ENCODE results near the gene ITSN2. TPM values are rescaled to one million over a fixed set of nuclear protein-coding genes. Genes with fewer than 3 reads are reported as not detected.
"Not testable (repeated sequence)": the region's sequence is repeated elsewhere in the genome, so short reads cannot be mapped to it uniquely, and the experiment has no call there.

ITSN2 gene
- total RNA-seq, 2 experiments from 2014 or later: 72.8 to 76.6 TPM

DNA sequence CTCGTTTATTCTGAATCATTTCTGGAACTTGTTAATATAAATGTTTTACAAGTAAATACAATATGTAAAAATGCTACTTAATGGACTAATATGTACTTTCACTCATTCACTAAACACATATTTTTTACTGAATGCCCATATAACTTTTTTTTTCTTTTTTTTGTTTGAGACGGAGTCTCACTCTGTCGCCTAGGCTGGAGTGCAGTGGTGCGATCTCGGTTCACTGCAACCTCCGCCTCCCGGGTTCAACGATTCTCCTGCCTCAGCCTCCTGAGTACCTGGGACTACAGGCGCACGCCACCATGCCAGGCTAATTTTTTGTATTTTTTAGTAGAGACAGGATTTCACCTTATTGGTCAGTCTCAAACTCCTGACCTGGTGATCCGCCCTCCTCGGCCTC, 2.6 kb downstream of the ITSN2 start:
- POLR2A ChIA-PET: not testable (repeated sequence)

DNA sequence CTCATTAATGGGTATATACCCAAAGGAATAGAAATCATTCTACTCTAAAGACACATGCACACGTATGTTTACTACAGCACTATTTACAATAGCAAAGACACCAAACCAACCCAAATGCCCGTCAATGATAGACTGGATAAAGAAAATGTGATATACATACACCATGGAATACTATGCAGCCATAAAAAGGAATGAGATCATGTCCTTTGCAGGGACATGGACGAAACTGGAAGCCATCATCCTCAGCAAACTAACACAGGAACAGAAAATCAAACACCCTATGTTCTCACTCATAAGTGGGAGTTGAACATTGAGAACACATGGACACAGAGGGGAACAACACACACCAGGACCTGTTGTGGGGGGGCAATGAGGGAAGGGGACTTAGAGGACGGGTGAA, 3.2 kb downstream of the ITSN2 start:
- DNase-seq, H3K9me3 Mint-ChIP-seq, POLR2A ChIA-PET, CTCF ChIA-PET, H3K27me3 Mint-ChIP-seq, H3K4me3 Mint-ChIP-seq: not testable (repeated sequence)
- peak overlapping the region; percentile 50 for H3K27ac Mint-ChIP-seq
- peaks cover 42% of the 10 kb centered on the region for H3K4me1 Mint-ChIP-seq
- H3K36me3 Mint-ChIP-seq (ENCODE audit: low read depth): peaks cover 16% of the 10 kb centered on the region

More for the DNA sequence above, 2.6 kb downstream of the ITSN2 start:
- H3K4me3 Mint-ChIP-seq, H3K9me3 Mint-ChIP-seq, H3K27me3 Mint-ChIP-seq, H3K27ac Mint-ChIP-seq, DNase-seq: not testable (repeated sequence)
- CTCF ChIA-PET: interaction anchor here (0.6 to 1.1 kb wide), 2 partner anchors 12 to 32 kb away, joined by 3 to 4 read pairs; no protein-coding TSS in a partner anchor
- Mint-ChIP-seq H3K36me3 (ENCODE audit: low read depth) (peaks cover 16% of the 10 kb centered on the region), H3K4me1 (peaks cover 42% of the 10 kb centered on the region)

DNA sequence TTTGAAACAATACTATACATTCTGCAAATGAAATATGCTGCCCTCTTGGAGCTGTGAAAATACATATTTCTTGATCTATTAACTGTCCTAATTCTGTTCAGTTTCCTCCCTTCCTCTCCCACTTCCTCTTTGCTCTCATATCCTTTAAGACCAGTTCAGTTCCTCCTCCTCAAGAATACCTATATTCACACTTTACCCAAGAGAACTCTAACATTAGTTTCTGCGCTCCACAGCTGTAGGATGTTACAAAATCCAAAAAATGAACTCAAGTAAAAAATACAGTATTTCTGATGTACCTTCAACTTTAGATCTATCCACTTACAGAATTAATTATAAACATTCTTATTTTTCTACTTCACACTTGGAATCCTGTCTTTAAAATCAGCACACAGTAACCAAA, 5.4 kb downstream of the ITSN2 start:
- H3K9me3 Mint-ChIP-seq: peaks cover 3% of the 10 kb centered on the region
- no peak overlapping the region for H3K4me3 Mint-ChIP-seq
- no peak for DNase-seq
- H3K36me3 Mint-ChIP-seq (ENCODE audit: low read depth): peaks cover 14% of the 10 kb centered on the region
- CTCF ChIA-PET: no interaction called here
- H3K4me1 Mint-ChIP-seq: peaks cover 45% of the 10 kb centered on the region
- POLR2A ChIA-PET: no interaction called here
- no peaks in the 10 kb centered on the region for H3K27me3 Mint-ChIP-seq
- no peak overlapping the region for H3K27ac Mint-ChIP-seq

DNA sequence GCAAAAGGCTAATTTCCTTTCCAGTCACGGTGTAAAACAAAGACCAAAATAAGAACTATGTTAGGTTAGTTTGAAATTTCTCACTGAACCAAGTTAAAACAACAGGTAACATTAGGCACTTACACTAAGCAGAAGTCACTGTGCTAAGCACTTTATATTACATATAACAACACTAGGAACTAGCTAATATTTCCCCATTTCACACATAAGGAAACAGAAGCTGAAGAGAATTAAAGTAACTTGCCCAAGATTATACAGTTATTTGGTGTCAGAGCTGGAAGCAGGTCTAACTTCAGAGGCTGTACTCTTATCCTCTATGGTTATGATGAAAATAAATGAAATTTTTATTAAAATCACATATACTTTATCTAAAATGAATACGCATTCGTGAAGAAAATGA, 5.9 kb downstream of the ITSN2 start:
- Mint-ChIP-seq H3K27ac (no peak overlapping the region), H3K9me3 (peaks cover 3% of the 10 kb centered on the region), H3K36me3 (ENCODE audit: low read depth) (peaks cover 14% of the 10 kb centered on the region), H3K4me1 (peaks cover 47% of the 10 kb centered on the region), H3K4me3 (no peak overlapping the region), H3K27me3 (no peaks in the 10 kb centered on the region)
- no peak for DNase-seq
- ChIA-PET POLR2A (no interaction called here), CTCF (no interaction called here)

DNA sequence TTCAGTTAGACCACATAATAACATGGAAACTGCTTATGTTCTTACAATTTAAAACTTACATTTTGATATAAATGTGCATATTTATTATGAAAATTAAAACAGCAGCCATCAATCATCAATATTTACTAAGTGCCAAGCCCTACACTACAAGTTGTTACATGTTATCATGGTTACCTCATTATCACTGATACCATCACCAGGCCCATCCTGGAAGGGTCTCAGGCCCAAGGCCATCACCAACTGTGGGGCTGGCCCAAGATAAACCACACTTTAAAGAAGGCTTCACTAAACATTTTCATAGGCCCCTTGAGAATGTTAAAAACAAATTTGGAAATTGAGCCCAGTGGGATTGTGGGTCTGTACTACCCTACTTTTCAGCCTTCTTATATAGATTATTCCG, 6.4 kb downstream of the ITSN2 start:
- H3K27me3 Mint-ChIP-seq: no peaks in the 10 kb centered on the region
- peaks cover 46% of the 10 kb centered on the region for H3K4me1 Mint-ChIP-seq
- no peak overlapping the region for H3K4me3 Mint-ChIP-seq
- H3K9me3 Mint-ChIP-seq: peaks cover 3% of the 10 kb centered on the region
- ChIA-PET CTCF (no interaction called here), POLR2A (no interaction called here)
- peaks cover 14% of the 10 kb centered on the region for H3K36me3 Mint-ChIP-seq (ENCODE audit: low read depth)
- no peak for DNase-seq
- no peak overlapping the region for H3K27ac Mint-ChIP-seq

DNA sequence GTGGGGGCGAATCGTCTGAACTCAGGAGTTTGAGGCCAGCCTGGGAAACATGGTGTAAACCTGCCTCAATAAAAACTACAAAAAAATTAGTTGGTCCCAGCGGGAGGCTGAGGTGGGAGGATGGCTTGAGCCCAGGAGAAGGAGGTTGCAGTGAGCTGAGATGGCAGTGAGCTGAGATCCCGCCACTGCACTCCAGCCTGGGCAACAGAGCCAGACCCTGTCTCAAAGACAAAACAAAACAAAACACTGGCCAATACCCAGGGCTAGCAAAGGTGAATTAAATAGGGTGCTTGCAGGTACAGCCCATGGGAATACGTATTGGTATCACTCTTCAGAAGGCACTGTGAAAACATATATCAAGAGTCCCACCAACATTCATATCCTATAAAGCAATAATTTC, 7.0 kb downstream of the ITSN2 start:
- no peaks in the 10 kb centered on the region for H3K27me3 Mint-ChIP-seq

DNA sequence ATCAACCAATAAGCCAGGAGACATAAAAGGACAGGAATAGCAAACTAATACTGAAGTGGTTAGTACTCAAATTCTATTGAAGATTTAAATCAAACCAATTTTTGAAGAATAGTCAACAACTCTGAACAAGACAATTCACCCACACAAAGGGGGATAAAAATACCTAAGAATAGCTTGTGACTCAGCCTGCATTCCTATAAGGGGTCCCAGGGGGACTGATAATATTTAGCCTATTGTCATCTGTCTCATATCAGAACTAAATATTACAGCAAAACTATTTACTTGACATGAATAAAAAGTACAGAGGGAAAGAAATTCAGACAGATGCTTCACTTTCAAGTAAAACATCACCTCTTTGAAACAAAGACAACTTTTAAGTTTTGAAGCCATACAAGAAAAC, 7.7 kb downstream of the ITSN2 start:
- ChIA-PET CTCF (no interaction called here), POLR2A (no interaction called here)
- H3K4me3 Mint-ChIP-seq: no peak overlapping the region
- DNase-seq: no peak
- H3K4me1 Mint-ChIP-seq: peaks cover 36% of the 10 kb centered on the region
- H3K36me3 Mint-ChIP-seq (ENCODE audit: low read depth): peaks cover 10% of the 10 kb centered on the region
- H3K27me3 Mint-ChIP-seq: no peaks in the 10 kb centered on the region
- no peak overlapping the region for H3K27ac Mint-ChIP-seq
- H3K9me3 Mint-ChIP-seq: peaks cover 3% of the 10 kb centered on the region

More for the DNA sequence above, 7.0 kb downstream of the ITSN2 start:
- H3K4me3 Mint-ChIP-seq: no peak overlapping the region
- peaks cover 14% of the 10 kb centered on the region for H3K36me3 Mint-ChIP-seq (ENCODE audit: low read depth)
- no peak for DNase-seq
- peaks cover 41% of the 10 kb centered on the region for H3K4me1 Mint-ChIP-seq
- no peak overlapping the region for H3K27ac Mint-ChIP-seq
- H3K9me3 Mint-ChIP-seq: peaks cover 3% of the 10 kb centered on the region
- CTCF ChIA-PET: no interaction called here
- POLR2A ChIA-PET: no interaction called here

DNA sequence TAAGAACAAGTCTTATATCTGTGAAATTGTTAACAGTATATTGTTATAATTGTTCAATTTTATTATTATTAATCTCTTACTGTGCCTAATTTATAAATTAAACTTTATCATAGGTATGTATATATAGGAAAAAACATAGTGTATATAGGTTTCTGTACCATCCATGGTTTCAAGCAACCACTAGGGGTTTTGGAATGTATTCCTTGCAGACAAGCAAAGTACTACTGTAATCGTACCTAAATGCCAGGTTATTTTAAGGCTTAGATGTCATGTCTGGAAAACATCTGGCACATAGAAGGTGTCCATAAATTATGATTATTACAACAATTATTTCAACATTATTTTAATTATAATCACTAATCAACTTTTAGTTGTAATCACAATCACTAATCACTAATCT, 8.4 kb downstream of the ITSN2 start:
- Mint-ChIP-seq H3K36me3 (ENCODE audit: low read depth) (peaks cover 7% of the 10 kb centered on the region), H3K27me3 (no peaks in the 10 kb centered on the region), H3K27ac (no peak overlapping the region), H3K4me3 (no peak overlapping the region), H3K4me1 (peaks cover 32% of the 10 kb centered on the region), H3K9me3 (peaks cover under 1% of the 10 kb centered on the region)
- ChIA-PET CTCF (no interaction called here), POLR2A (interaction anchor here (0.8 kb wide), 1 partner anchor 8 kb away, joined by 3 read pairs; the partner anchor contains the start of gene ITSN2)
- no peak for DNase-seq

DNA sequence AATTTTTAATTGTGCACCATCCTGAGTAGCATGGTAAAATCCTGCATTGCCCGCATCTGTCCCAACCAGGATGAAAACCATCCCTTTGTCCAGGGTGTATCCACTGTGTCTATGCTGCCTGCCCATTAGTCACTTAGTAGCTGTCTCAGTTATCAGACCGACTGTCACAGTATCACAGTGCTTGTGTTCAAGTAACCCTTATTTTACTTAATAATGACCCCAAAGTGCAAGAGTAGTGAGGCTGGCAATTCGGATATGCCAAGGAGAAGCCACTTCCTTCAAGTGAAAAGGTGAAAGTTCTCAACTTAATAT, 8.8 kb downstream of the ITSN2 start:
- ChIA-PET POLR2A (interaction anchor here (0.8 kb wide), 1 partner anchor 9 kb away, joined by 3 read pairs; the partner anchor contains the start of gene ITSN2), CTCF (interaction anchor here (1.3 kb wide), 1 partner anchor 9 kb away, joined by 6 read pairs; the partner anchor contains the start of gene ITSN2)
- Mint-ChIP-seq H3K4me1 (peaks cover 30% of the 10 kb centered on the region), H3K36me3 (ENCODE audit: low read depth) (peaks cover 4% of the 10 kb centered on the region), H3K9me3 (no peaks in the 10 kb centered on the region), H3K4me3 (no peak overlapping the region), H3K27ac (no peak overlapping the region), H3K27me3 (no peaks in the 10 kb centered on the region)
- DNase-seq: no peak

DNA sequence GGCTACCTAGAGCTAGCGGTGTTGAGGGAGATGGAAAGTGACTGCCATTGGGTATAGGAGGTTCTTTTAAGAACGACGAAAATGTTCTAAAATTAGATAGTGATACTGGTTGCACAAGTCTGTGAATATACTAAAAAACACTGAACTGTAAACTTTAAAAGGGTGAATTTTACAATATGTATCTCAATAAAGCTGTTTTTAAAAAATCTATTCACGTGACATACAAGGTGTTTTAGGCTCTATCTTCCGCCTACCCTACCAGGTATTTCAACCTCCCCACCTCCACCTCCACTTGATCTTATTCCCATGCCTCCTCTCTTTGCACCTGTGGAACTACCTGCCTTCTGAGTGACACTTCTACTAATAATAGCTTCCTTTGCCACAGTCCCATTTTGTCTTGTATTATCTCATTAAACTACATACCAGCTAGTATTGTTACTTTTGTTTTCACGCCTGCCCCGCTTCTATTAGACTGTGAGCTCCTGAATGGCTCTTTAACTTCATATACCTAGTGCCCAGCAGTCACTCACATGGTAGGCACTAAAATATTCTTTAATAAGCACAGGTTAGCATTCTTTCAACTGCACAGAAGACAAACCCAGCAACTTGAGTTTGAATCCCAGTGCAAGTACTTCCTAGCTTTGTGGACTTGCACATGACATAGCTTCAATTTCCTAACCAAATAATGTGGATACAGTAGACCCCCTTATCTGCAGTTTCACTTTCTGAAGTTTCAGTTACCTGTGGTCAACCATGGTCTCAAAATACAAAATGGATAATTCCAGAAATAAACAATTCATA, 9.3 kb downstream of the ITSN2 start:
- CTCF ChIA-PET: interaction anchor here (1.3 kb wide), 1 partner anchor 9 kb away, joined by 6 read pairs; the partner anchor contains the start of gene ITSN2
- H3K27ac Mint-ChIP-seq: no peak overlapping the region
- no peaks in the 10 kb centered on the region for H3K9me3 Mint-ChIP-seq
- no peak overlapping the region for H3K4me3 Mint-ChIP-seq
- H3K27me3 Mint-ChIP-seq: no peaks in the 10 kb centered on the region
- peaks cover 4% of the 10 kb centered on the region for H3K36me3 Mint-ChIP-seq (ENCODE audit: low read depth)
- peaks cover 30% of the 10 kb centered on the region for H3K4me1 Mint-ChIP-seq
- DNase-seq: no peak
- POLR2A ChIA-PET: interaction anchor here (0.8 kb wide), 1 partner anchor 9 kb away, joined by 3 read pairs; the partner anchor contains the start of gene ITSN2

DNA sequence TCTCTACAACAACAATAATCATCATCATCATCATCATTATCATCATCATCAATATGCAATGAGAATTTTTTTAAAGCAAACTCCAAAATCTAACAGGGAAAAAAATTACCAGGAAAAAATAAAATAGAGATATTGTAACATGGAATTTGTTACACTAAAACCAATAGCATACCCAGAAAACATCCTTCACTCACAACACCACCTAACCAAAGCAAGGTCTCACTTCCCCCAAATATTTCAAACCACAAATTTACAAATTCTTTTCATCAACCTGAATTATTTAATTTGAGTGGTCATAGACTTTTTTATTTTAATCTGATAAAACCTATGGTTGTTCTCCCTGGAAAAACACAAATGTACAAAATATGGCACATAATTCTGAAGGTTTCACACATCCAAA, 11.2 kb downstream of the ITSN2 start:
- H3K27me3 Mint-ChIP-seq: no peaks in the 10 kb centered on the region
- H3K4me1 Mint-ChIP-seq: peaks cover 19% of the 10 kb centered on the region
- POLR2A ChIA-PET: no interaction called here

DNA sequence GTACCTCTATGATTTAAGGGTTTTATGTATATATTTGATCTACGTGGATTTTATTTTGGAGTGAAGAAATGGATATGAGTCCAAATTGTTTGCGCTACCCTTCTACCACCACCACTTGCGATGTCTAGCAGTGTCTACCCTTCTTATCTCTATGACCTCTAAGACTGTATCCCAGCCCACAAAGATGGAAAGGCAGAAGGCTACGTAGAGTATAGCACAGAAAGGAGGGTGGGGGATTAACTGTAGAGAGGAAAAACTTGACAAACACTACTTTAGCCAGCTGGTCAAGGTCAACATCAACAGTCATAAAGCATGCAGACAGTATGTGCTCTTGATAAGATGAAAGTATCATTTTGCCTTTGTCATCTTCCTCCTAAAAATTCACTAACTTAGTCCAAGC, 14.4 kb downstream of the ITSN2 start:
- H3K9me3 Mint-ChIP-seq: no peaks in the 10 kb centered on the region
- no peak for DNase-seq
- H3K36me3 Mint-ChIP-seq (ENCODE audit: low read depth): peaks cover 1% of the 10 kb centered on the region
- POLR2A ChIA-PET: no interaction called here
- CTCF ChIA-PET: interaction anchor here (0.5 to 0.7 kb wide), 2 partner anchors 54 to 77 kb away, joined by 3 read pairs; no protein-coding TSS in a partner anchor
- H3K27me3 Mint-ChIP-seq: no peaks in the 10 kb centered on the region
- H3K4me1 Mint-ChIP-seq: peaks cover 19% of the 10 kb centered on the region
- no peak overlapping the region for H3K27ac Mint-ChIP-seq
- no peak overlapping the region for H3K4me3 Mint-ChIP-seq

More for the DNA sequence above, 11.2 kb downstream of the ITSN2 start:
- Mint-ChIP-seq H3K27ac (no peak overlapping the region), H3K36me3 (ENCODE audit: low read depth) (no peaks in the 10 kb centered on the region), H3K9me3 (no peaks in the 10 kb centered on the region), H3K4me3 (no peak overlapping the region)
- no peak for DNase-seq
- CTCF ChIA-PET: interaction anchor here (0.9 kb wide), 1 partner anchor 19 kb away, joined by 3 read pairs; no protein-coding TSS in a partner anchor

DNA sequence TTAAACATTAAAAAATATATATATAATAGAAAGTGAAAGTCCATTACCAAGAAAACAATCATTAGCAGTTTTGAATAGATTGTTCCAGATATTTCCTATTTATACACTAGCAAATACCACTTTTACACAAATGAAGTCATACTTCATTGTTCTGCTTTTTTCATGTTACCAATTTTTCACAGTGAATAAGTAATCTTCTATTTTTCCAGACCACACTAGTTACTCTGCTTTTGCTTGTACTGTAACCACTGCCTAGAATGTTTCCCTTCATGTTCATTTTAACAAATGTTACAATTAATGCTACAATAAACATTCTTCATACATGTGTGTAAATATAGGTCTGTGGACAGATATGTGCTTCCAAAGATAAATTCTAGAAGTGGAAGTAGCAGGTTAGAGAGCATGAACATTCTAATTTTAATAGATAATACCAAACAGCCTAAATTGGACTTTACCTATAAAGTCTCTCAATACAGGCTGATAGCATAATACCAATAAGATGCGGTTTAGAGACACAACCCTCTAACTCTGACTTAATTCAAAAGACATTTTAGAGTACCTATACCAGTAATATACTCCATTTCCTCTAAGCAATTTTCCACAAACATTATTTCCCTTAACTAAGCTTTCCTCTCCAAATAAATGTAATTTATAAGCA, 17.0 kb downstream of the ITSN2 start:
- ChIA-PET POLR2A (no interaction called here), CTCF (interaction anchor here (0.6 kb wide), 1 partner anchor 11 kb away, joined by 3 read pairs; no protein-coding TSS in a partner anchor)
- Mint-ChIP-seq H3K27me3 (no peaks in the 10 kb centered on the region), H3K9me3 (no peaks in the 10 kb centered on the region), H3K27ac (no peak overlapping the region), H3K36me3 (ENCODE audit: low read depth) (peaks cover 6% of the 10 kb centered on the region), H3K4me1 (peaks cover 26% of the 10 kb centered on the region), H3K4me3 (no peak overlapping the region)
- no peak for DNase-seq
